Cardiac muscle cell (in vitro differentiated cells and primary cell): ENCODE measurements around the gene ANKMY1. TPM values are rescaled to one million over a fixed set of nuclear protein-coding genes. Genes with fewer than 3 reads are reported as not detected.

Experiments used
- DNase-seq, 2 donors: peaks; one replicate each; pipeline versions ENCODE4 v3.0.0 to v3.0.0-alpha.2; 2010 to 2017; ENCODE audit warnings: low read depth in 1 of 2, low spot score in 1 of 2
- H3K27ac ChIP-seq: fragments of 200-600 bp; sonication (generic); 2 replicates; pipeline ENCODE4 v1.5.1; 2016
- H3K27me3 ChIP-seq: fragments of 200-600 bp; sonication (generic); 2 replicates; pipeline ENCODE4 v1.6.0; 2016; ENCODE audit warnings: control low read depth
- H3K36me3 ChIP-seq: fragments of 200-600 bp; sonication (generic); 2 replicates; pipeline ENCODE4 v1.5.1; 2016; ENCODE audit warnings: control low read depth
- H3K4me1 ChIP-seq: fragments of 200-600 bp; sonication (generic); 2 replicates; pipeline ENCODE4 v1.8.1; 2017; ENCODE audit warnings: low read depth, mild to moderate bottlenecking, mixed run types
- H3K4me3 ChIP-seq: fragments of 200-600 bp; sonication (generic); 2 replicates; pipeline ENCODE4 v1.5.1; 2016; ENCODE audit warnings: mild to moderate bottlenecking
- H3K9me3 ChIP-seq: fragments of 200-600 bp; sonication (generic); 2 replicates; pipeline ENCODE4 v1.5.1; 2017; ENCODE audit warnings: low read depth, mild to moderate bottlenecking, control low read depth
- polyA plus RNA-seq: library from polyadenylated mRNA; unstranded; fragments of >200 nt; fragmentation: Nextera tagmentation; extraction: Ambion mirVana; gene quantifications from 2 replicates; pipeline ENCODE4 v1.2.1, GENCODE V29; 2016
- total RNA-seq: library from RNA; depleted of rRNA; stranded (reverse); fragments of >200 nt; gene quantifications from 2 replicates; pipeline ENCODE4 v1.2.3, GENCODE V29; 2016
- TF ChIP-seq, protein P1 (sequence below): IDR thresholded peaks from 2 replicates; pipeline ENCODE4 v1.5.1; 2012; ENCODE audit warnings: low read depth, mild to moderate bottlenecking, low read length

Gene ANKMY1
- total and polyA plus RNA-seq, 2 experiments from 2014 or later = 7.6 to 10.8 TPM

DNA sequence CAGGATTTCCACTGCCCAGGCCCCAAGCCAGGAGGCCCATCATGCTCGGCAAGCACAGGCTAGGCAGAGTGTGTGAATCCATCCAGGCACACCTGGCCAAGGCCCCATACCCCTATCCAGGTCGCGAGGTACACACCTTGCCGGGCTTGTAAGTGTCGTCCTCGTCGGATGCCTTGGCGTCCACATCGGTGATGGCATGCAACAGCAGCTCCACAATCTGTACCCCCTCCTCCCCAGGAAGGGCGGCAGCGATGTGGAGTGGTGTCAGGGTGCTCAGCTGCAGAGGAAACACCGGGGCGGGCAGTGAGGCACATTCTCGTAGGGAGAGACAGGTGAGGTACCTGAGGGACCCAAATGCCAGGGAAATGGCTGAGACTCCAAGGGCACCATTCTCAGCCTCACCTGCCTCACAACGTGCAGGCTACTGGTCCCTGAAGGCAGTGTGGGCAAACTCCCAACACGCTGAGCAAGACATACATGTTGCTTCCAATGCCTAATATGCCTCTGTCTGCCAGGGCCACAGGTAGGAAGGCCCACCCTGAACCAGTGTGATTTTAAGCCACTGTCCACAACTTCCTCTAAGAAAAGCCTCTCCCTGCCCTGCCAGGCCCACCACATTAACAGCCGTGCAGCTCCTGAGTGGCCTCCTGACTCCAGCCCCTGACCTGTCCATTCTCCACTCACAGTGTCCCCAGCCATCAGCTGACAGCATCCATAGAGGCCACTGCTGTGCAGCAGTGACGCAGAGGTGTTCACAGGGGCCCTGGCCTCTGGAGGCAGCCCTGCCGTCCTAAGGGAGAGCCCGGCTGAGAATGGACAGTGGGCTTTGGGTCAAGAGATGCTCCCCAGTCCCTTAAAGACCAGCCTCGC lies 44.9 kb downstream of the ANKMY1 start:
- H3K27me3 ChIP-seq = no peaks in the 10 kb centered on the region
- no peak overlapping the region for H3K27ac ChIP-seq
- TF ChIP-seq, protein P1, sequence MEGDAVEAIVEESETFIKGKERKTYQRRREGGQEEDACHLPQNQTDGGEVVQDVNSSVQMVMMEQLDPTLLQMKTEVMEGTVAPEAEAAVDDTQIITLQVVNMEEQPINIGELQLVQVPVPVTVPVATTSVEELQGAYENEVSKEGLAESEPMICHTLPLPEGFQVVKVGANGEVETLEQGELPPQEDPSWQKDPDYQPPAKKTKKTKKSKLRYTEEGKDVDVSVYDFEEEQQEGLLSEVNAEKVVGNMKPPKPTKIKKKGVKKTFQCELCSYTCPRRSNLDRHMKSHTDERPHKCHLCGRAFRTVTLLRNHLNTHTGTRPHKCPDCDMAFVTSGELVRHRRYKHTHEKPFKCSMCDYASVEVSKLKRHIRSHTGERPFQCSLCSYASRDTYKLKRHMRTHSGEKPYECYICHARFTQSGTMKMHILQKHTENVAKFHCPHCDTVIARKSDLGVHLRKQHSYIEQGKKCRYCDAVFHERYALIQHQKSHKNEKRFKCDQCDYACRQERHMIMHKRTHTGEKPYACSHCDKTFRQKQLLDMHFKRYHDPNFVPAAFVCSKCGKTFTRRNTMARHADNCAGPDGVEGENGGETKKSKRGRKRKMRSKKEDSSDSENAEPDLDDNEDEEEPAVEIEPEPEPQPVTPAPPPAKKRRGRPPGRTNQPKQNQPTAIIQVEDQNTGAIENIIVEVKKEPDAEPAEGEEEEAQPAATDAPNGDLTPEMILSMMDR = no peak
- no peak overlapping the region for H3K4me3 ChIP-seq
- no peaks in the 10 kb centered on the region for H3K36me3 ChIP-seq
- H3K4me1 ChIP-seq = no peaks in the 10 kb centered on the region
- no peak for DNase-seq
- H3K9me3 ChIP-seq = no peaks in the 10 kb centered on the region

- DNase-seq = no peak
- Histone ChIP-seq H3K36me3 (no peaks in the 10 kb centered on the region), H3K4me1 (no peaks in the 10 kb centered on the region)
Observed at GRCh38 chr2:240512109-240512485, 45.7 kb downstream of the ANKMY1 start.

DNA sequence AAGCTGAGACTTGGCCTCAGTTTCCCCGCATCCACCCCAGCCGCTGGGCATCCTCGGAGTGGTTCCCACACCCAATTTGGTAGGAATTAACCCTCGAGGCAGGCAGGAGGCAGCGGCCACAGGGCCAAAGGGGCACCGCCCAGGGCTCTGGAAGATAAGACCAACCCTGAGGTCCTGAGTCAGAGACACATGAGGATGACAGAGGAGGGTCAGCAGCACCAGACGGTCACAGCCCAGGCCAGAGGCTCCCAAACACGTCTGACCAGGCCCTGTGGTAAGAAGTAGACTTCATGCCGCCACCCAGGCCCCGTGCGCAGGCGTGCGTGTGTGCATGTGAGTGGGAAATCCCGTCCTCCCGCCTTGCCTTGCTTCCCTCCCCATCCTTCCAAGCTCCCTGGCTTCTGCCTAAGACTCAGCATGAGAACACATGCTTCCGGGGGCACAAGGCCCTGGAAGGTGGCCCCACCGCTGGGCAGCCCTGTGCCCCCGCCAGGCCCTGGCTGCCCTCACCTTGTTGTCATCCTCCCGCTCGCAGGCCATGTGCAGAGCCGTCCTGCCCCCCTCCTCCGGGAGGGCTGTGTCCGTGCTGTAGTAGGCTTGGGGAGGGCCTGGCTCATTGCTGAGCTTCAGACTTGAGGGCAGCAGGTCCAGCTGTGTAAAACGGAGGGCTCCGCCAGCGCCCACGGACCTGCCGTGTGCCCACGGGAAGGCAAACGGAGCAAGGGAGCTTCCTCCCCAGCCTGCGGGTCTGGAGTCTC lies 46.3 kb downstream of the ANKMY1 start:
- H3K27ac ChIP-seq = no peak overlapping the region
- H3K27me3 ChIP-seq = no peaks in the 10 kb centered on the region
- DNase-seq = no peak
- no peaks in the 10 kb centered on the region for H3K9me3 ChIP-seq
- no peaks in the 10 kb centered on the region for H3K4me1 ChIP-seq
- no peaks in the 10 kb centered on the region for H3K36me3 ChIP-seq
- TF ChIP-seq, protein P1 = no peak
- no peak overlapping the region for H3K4me3 ChIP-seq

More at GRCh38 chr2:240512109-240512485, 45.7 kb downstream of the ANKMY1 start:
- Histone ChIP-seq H3K9me3 (no peaks in the 10 kb centered on the region), H3K27ac (no peak overlapping the region), H3K4me3 (no peak overlapping the region), H3K27me3 (no peaks in the 10 kb centered on the region)
- TF ChIP-seq, protein P1 = no peak

DNA sequence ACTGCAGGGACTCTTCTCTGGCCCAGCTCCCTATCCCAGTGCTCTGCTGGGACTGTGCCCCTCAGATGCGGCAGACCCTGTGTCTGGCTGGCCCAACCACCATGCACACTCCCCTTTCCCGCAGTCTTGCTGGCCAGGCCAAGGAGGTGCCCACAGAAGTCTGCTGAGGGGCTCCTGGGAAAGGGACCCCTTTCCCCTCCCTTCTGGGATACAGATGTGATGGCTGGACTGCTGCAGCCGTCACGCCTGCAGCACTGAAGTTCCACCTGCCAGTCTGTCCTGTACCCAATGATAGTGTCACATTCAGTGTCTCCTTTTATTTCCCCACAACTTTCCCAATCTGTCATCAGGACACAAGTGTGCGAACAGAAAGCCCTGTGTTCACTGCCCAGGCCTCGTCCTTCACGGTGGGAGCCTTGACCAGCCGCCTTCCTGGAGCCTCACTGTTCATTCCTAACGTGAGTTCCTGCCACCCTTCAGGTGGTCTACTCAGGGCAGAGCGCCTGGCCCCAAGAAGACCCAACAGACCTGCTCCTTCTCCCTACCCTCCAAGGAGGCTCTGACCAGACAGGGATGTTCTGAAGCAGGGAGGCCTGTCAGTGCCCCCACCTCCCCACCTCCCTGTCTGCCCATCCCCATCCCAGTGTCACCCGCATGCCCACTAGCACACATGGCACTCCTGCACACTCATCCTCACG lies 47.1 kb downstream of the ANKMY1 start:
- Histone ChIP-seq H3K36me3 (no peaks in the 10 kb centered on the region), H3K9me3 (no peaks in the 10 kb centered on the region), H3K4me3 (no peak overlapping the region), H3K27me3 (no peaks in the 10 kb centered on the region), H3K27ac (no peak overlapping the region), H3K4me1 (no peaks in the 10 kb centered on the region)
- TF ChIP-seq, protein P1 = no peak
- DNase-seq = no peak

- Histone ChIP-seq H3K4me3 (no peak overlapping the region), H3K27me3 (no peaks in the 10 kb centered on the region), H3K36me3 (no peaks in the 10 kb centered on the region), H3K9me3 (no peaks in the 10 kb centered on the region), H3K27ac (no peak overlapping the region), H3K4me1 (no peaks in the 10 kb centered on the region)
- TF ChIP-seq, protein P1 = no peak
- DNase-seq = peak in 1 of 2 donors; percentile 23
Observed at GRCh38 chr2:240509667-240510512, 47.9 kb downstream of the ANKMY1 start.
